ENCODE results near the gene SMYD2. TPM values are rescaled to one million over a fixed set of nuclear protein-coding genes. Genes with fewer than 3 reads are reported as not detected.

Gene SMYD2
- total and polyA plus RNA-seq, 2 experiments from 2014 or later, result 3.6 to 5.9 TPM

DNA sequence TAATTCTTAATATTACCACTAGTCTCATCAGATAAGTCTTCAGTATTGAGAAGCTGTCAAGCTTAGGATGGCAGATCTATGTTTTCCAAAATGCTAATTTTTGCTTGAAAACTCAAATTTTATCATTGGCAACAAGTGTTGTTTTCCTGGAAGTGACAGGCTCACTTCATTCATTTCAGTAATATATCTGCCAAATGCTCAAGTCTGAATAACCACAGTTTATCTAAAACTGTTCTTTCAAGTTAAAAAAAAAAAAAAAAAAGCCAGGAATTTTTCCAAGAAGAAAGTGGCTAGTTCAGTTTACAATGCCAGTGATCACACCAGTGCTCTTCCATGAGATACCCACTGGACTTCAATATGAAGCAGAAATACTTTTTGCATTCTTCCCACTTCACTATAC, 20.6 kb downstream of the SMYD2 start (continued):
- TF ChIP-seq, protein P1, sequence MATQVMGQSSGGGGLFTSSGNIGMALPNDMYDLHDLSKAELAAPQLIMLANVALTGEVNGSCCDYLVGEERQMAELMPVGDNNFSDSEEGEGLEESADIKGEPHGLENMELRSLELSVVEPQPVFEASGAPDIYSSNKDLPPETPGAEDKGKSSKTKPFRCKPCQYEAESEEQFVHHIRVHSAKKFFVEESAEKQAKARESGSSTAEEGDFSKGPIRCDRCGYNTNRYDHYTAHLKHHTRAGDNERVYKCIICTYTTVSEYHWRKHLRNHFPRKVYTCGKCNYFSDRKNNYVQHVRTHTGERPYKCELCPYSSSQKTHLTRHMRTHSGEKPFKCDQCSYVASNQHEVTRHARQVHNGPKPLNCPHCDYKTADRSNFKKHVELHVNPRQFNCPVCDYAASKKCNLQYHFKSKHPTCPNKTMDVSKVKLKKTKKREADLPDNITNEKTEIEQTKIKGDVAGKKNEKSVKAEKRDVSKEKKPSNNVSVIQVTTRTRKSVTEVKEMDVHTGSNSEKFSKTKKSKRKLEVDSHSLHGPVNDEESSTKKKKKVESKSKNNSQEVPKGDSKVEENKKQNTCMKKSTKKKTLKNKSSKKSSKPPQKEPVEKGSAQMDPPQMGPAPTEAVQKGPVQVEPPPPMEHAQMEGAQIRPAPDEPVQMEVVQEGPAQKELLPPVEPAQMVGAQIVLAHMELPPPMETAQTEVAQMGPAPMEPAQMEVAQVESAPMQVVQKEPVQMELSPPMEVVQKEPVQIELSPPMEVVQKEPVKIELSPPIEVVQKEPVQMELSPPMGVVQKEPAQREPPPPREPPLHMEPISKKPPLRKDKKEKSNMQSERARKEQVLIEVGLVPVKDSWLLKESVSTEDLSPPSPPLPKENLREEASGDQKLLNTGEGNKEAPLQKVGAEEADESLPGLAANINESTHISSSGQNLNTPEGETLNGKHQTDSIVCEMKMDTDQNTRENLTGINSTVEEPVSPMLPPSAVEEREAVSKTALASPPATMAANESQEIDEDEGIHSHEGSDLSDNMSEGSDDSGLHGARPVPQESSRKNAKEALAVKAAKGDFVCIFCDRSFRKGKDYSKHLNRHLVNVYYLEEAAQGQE (IDR thresholded peaks at IDR 0.05; ENCODE audit: unreplicated experiment), result no peak
- no peak for TF ChIP-seq EZH2phosphoT487 (IDR thresholded peaks at IDR 0.05; ENCODE audit: unreplicated experiment)
- TF ChIP-seq STAT1 (IDR thresholded peaks at IDR 0.05; ENCODE audit: unreplicated experiment), result no peak
- TF ChIP-seq ZNF331 (CRISPR knock-in tag; IDR thresholded peaks at IDR 0.05; ENCODE audit: low read depth), result no peak
- no peak for TF ChIP-seq CREB1 (CRISPR knock-in tag; IDR thresholded peaks at IDR 0.05; ENCODE audit: low read depth)
- TF ChIP-seq ZNF114 (CRISPR knock-in tag; IDR thresholded peaks at IDR 0.05), result no peak

DNA sequence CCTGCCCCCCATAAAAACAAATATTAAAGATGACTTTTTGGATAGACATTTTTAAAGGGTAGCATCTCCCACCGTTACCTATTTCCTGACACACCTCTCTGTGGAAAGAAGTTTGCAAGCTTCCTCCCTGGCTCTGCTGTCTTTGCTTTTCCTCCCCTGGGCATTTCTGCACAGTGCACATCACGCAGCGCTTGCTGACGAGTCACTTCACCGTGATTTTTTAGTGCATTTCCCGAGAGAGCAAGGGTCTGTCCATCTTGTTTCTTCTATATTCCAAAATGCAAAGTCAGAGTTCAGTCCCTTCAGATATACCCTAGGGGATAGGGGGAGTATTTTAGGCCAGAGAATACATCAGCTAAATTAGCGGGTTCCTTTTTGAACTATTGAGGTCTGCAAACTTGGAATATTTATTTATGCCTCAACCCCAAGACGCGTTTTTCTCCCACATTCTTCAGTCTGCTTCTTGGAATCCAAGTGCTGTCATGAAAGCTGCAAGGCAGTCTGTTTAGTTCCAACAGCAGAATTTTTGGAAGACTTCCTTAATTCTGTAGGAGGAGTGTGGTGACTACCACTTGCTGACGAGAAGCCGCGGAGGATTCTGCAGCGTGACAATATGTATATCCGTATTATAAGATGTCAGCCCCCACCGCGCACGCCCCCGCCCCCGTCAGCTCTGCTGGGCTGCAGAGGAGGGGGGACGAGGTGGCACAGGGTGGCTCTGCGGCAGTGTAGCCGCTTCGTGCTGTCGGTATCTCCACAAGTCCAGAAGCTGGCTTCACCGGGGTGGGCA, 22.4 kb downstream of the SMYD2 start:
- H3K27me3 ChIP-seq (ENCODE audit: insufficient read depth), result 0 out of 2 replicates have a peak, but pooled peaks cover 1% of the 10 kb centered on the region
- no peak overlapping the region for H3K4me2 ChIP-seq
- H3K4me1 ChIP-seq (ENCODE audit: insufficient read depth), result no peaks in the 10 kb centered on the region
- no peaks in the 10 kb centered on the region for H3K9me3 Mint-ChIP-seq
- no peak for DNase-seq (ENCODE audit: low spot score)
- peaks cover 14% of the 10 kb centered on the region for H3K4me1 Mint-ChIP-seq
- no peaks in the 10 kb centered on the region for H3F3A ChIP-seq (replicated peaks; ENCODE audit: low read depth)
- H3K27me3 Mint-ChIP-seq (ENCODE audit: insufficient read depth, low read depth, poor library complexity), result peaks cover 4% of the 10 kb centered on the region
- H4K20me1 ChIP-seq (replicated peaks; ENCODE audit: insufficient read depth), result no peaks in the 10 kb centered on the region
- H3K36me3 Mint-ChIP-seq (ENCODE audit: low read depth), result no peaks in the 10 kb centered on the region
- no peak overlapping the region for H3K4me3 ChIP-seq
- H3K4me3 Mint-ChIP-seq, result no peak overlapping the region
- H3K9me2 ChIP-seq (ENCODE audit: insufficient read depth), result no peaks in the 10 kb centered on the region
- H3K79me2 ChIP-seq (replicated peaks; ENCODE audit: insufficient read depth), result no peaks in the 10 kb centered on the region
- no peak overlapping the region for H3K27ac Mint-ChIP-seq
- no peak for ATAC-seq
- no peak overlapping the region for H2AFZ ChIP-seq
- H3K27ac ChIP-seq (ENCODE audit: low read depth), result no peak overlapping the region
- no peaks in the 10 kb centered on the region for H3K36me3 ChIP-seq (ENCODE audit: insufficient read depth)
- no peak for TF ChIP-seq EZH2 (IDR thresholded peaks at IDR 0.05; ENCODE audit: low read depth, unreplicated experiment)
- no peak for TF ChIP-seq POLR2AphosphoS5 (IDR thresholded peaks at IDR 0.05; ENCODE audit: low read depth)
- TF ChIP-seq, protein P1 (IDR thresholded peaks at IDR 0.05; ENCODE audit: unreplicated experiment), result no peak
- no peak for TF ChIP-seq JUNB (IDR thresholded peaks at IDR 0.05; ENCODE audit: unreplicated experiment)
- TF ChIP-seq, protein P2, sequence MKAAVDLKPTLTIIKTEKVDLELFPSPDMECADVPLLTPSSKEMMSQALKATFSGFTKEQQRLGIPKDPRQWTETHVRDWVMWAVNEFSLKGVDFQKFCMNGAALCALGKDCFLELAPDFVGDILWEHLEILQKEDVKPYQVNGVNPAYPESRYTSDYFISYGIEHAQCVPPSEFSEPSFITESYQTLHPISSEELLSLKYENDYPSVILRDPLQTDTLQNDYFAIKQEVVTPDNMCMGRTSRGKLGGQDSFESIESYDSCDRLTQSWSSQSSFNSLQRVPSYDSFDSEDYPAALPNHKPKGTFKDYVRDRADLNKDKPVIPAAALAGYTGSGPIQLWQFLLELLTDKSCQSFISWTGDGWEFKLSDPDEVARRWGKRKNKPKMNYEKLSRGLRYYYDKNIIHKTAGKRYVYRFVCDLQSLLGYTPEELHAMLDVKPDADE (IDR thresholded peaks at IDR 0.05), result no peak
- TF ChIP-seq, protein P3, sequence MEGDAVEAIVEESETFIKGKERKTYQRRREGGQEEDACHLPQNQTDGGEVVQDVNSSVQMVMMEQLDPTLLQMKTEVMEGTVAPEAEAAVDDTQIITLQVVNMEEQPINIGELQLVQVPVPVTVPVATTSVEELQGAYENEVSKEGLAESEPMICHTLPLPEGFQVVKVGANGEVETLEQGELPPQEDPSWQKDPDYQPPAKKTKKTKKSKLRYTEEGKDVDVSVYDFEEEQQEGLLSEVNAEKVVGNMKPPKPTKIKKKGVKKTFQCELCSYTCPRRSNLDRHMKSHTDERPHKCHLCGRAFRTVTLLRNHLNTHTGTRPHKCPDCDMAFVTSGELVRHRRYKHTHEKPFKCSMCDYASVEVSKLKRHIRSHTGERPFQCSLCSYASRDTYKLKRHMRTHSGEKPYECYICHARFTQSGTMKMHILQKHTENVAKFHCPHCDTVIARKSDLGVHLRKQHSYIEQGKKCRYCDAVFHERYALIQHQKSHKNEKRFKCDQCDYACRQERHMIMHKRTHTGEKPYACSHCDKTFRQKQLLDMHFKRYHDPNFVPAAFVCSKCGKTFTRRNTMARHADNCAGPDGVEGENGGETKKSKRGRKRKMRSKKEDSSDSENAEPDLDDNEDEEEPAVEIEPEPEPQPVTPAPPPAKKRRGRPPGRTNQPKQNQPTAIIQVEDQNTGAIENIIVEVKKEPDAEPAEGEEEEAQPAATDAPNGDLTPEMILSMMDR (conservative IDR thresholded peaks at IDR 0.05; ENCODE audit: low read depth in 2 of 2), result no peak
- no peak for TF ChIP-seq ZNF331 (CRISPR knock-in tag; IDR thresholded peaks at IDR 0.05; ENCODE audit: low read depth)

Measured in GM23338 (cell line).